Ovary (tissue), 9 donors: Measurements from ENCODE around the gene SLC13A2. TPM values are rescaled to one million over a fixed set of nuclear protein-coding genes. Genes with fewer than 3 reads are reported as not detected.

Source experiments
- DNase-seq, 5 donors: peaks; one replicate each; pipeline ENCODE4 v3.0.0-alpha.2; 2019 to 2020
- H3K27ac ChIP-seq, 2 donors: fragments of 200-600 bp; one replicate each; pipeline versions ENCODE4 v1.5.1 to v1.8.0; 2019 to 2022
- H3K27me3 ChIP-seq: fragments of 200-600 bp; one replicate; pipeline ENCODE4 v1.8.0; 2022
- H3K36me3 ChIP-seq: fragments of 200-600 bp; sonication (generic); one replicate; pipeline ENCODE4 v1.5.1; 2019
- H3K4me1 ChIP-seq: one replicate; pipeline ENCODE4 v1.8.1; 2013; ENCODE audit warnings: mild to moderate bottlenecking, moderate library complexity; ENCODE audit not compliant: insufficient read depth
- H3K4me3 ChIP-seq: fragments of 200-600 bp; sonication (generic); one replicate; pipeline ENCODE4 v1.5.1; 2017
- H3K9me3 ChIP-seq, 2 donors: fragments of 200-600 bp in 1 of 2; sonication (generic) in 1 of 2; one replicate each; pipeline versions ENCODE4 v1.5.1 to v1.8.1; 2013 to 2019; ENCODE audit warnings: mild to moderate bottlenecking in 1 of 2, moderate library complexity in 1 of 2
- CTCF ChIP-seq, 3 donors: fragments of 450-650 bp in 2 of 3; fragments of 200-600 bp in 1 of 3; IDR thresholded peaks; one replicate each; pipeline versions ENCODE4 v1.5.1 to v1.8.0; 2016 to 2022; ENCODE audit warnings: antibody characterized with exemption in 3 of 3, mild to moderate bottlenecking in 1 of 3
- EP300 ChIP-seq: sonication (generic); formaldehyde crosslinking; IDR thresholded peaks from one replicate; pipeline ENCODE4 v1.6.1; 2017; ENCODE audit warnings: antibody characterized with exemption
- POLR2A ChIP-seq: fragments of 450-650 bp; IDR thresholded peaks from one replicate; pipeline ENCODE4 v1.6.1; 2017; ENCODE audit warnings: antibody characterized with exemption, mild to moderate bottlenecking, moderate library complexity
- WGBS, 3 donors: extraction: QIAGEN DNeasy Blood & Tissue Kit in 1 of 3; methylation state at CpG; one replicate each; pipeline versions ENCODE4 v1.1.5 to v1.1.7; 2013 to 2017; 5-methylcytosine and 5-hydroxymethylcytosine counted together
- intact Hi-C, 4 donors: fragments of 100-400 bp; cut with DNase I; formaldehyde crosslinking; loops; one replicate each; pipeline versions ENCODE4 v1.11.0 to v1.15.1; 2022 to 2023
- polyA plus RNA-seq, 2 donors: library from polyadenylated mRNA; stranded (reverse); fragments of 200-250 nt in 1 of 2; fragments of 350-450 nt in 1 of 2; fragmentation: Illumina TruSeq in 1 of 2; extraction: RNeasy Lipid Tissue Mini Kit (QIAGEN cat#74804) in 1 of 2; gene quantifications; one replicate each; pipeline ENCODE4 v1.2.3, GENCODE V29; 2013 to 2014
- total RNA-seq, 7 donors: library from RNA; depleted of rRNA in 2 of 7; stranded (reverse); fragments of >200 nt in 2 of 7; fragmentation: NEBNext Ultra II Directional in 3 of 7; extraction: Animal tissue kit (Norgen Biotek cat#: 25700) in 3 of 7; gene quantifications; one replicate each; pipeline versions ENCODE4 v1.1.0 to v1.2.4, GENCODE V29; 2016 to 2023
- donor health status: DM: no; HTN: no; CAD: no; lungs with moderate emphysema.
- donor health status: DM: no; HTN: no; CAD: no.
- donor health status: Bipolar disorder and iron deficiency.
- donor health status: DM: yes; HTN: yes; CAD: no.
- donor health status: DM: no; HTN: no; CAD: no.
- donor health status: DM: yes; HTN: yes; CAD: no.

Gene SLC13A2
- total and polyA plus RNA-seq, 9 donors, result 0.95 TPM; not detected in 8

GRCh38 chr17:28484296-28484695 is 10.9 kb downstream of the SLC13A2 start:
- TF ChIP-seq CTCF (IDR thresholded peaks at IDR 0.05) (no peak), POLR2A (no peak), EP300 (no peak)
- no peak for DNase-seq
- no peaks in the 10 kb centered on the region for H3K9me3 ChIP-seq
- H3K4me3 ChIP-seq, result no peak overlapping the region
- WGBS, 3 donors, result 60 to 63% (median 62%) methylated on average over 2 of the region's 2 CpGs
- H3K27me3 ChIP-seq, result no peaks in the 10 kb centered on the region
- intact Hi-C loops, result no loop called here
- no peaks in the 10 kb centered on the region for H3K4me1 ChIP-seq
- no peak overlapping the region for H3K27ac ChIP-seq
- H3K36me3 ChIP-seq, result no peaks in the 10 kb centered on the region

GRCh38 chr17:28485049-28485448 is 11.6 kb downstream of the SLC13A2 start:
- no peaks in the 10 kb centered on the region for H3K27me3 ChIP-seq
- no peak for DNase-seq
- no peak for TF ChIP-seq EP300
- no peak for TF ChIP-seq CTCF (IDR thresholded peaks at IDR 0.05)
- TF ChIP-seq POLR2A, result no peak
- no peak overlapping the region for H3K27ac ChIP-seq
- 77 to 80% (median 79%) methylated on average over 3 of the region's 3 CpGs for WGBS, 3 donors
- H3K4me1 ChIP-seq, result no peaks in the 10 kb centered on the region
- no peaks in the 10 kb centered on the region for H3K9me3 ChIP-seq
- intact Hi-C loops, result no loop called here
- H3K36me3 ChIP-seq, result no peaks in the 10 kb centered on the region
- H3K4me3 ChIP-seq, result no peak overlapping the region

- H3K27me3 ChIP-seq, result no peaks in the 10 kb centered on the region
- no peak overlapping the region for H3K4me3 ChIP-seq
- H3K9me3 ChIP-seq, result no peaks in the 10 kb centered on the region
- intact Hi-C loops, result no loop called here
- no peaks in the 10 kb centered on the region for H3K36me3 ChIP-seq
- 56 to 71% (median 57%) methylated on average over 5 of the region's 5 CpGs for WGBS, 3 donors
- TF ChIP-seq POLR2A (no peak), CTCF (IDR thresholded peaks at IDR 0.05) (no peak), EP300 (no peak)
- H3K4me1 ChIP-seq, result no peaks in the 10 kb centered on the region
- no peak overlapping the region for H3K27ac ChIP-seq
- DNase-seq, result no peak
Measured at GRCh38 chr17:28487881-28488532, 14.6 kb downstream of the SLC13A2 start.

GRCh38 chr17:28488533-28489276 is 15.3 kb downstream of the SLC13A2 start:
- H3K27ac ChIP-seq, result no peak overlapping the region
- TF ChIP-seq EP300 (no peak), POLR2A (no peak), CTCF (IDR thresholded peaks at IDR 0.05) (no peak)
- intact Hi-C loops, result no loop called here
- no peaks in the 10 kb centered on the region for H3K36me3 ChIP-seq
- no peaks in the 10 kb centered on the region for H3K27me3 ChIP-seq
- no peak for DNase-seq
- H3K4me3 ChIP-seq, result no peak overlapping the region
- whole genome bisulfite sequencing, 3 donors, result 76 to 78% (median 78%) methylated on average over 7 of the region's 7 CpGs
- no peaks in the 10 kb centered on the region for H3K4me1 ChIP-seq
- H3K9me3 ChIP-seq, result no peaks in the 10 kb centered on the region
